ENCODE results near the gene TEX19.
"Not testable (repeated sequence)": the region's sequence is repeated elsewhere in the genome, so short reads cannot be mapped to it uniquely, and the experiment has no call there.

The TEX19 gene

DNA sequence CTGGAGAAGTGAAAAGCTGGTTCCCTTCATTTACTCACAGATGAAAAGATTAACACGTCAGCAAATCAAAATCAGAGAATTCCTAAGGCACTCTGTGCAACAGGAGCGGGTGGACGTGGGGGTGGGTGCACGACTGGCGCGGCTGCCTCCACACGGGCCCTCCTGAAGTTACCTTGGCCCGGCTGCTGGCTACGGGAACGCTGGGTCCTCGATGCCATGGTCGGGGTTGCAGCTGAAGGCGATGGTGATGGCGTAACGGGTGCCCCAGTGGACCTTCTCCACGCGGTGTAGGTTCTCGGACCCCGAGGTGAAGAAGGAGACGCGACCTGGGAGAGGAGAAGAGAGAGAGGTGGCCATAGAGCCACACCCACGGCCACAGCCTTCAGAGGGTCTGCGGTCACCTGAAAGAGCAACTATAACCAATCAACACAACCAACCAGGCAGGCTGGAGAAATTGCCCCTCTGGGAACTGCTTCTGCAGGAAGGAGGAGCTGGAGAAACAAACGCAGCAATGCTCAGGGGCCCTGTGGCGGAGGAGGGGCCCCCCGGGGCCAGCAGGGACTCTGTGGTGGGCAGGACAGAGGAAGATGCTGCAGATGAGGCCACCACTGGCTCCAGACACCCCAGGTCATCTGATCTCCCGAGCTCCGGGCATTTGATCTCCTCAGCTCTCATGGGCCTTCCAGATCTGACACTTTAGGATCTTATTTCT lies 33.3 kb downstream of the TEX19 start:
- FAIRE-seq: no peak

DNA sequence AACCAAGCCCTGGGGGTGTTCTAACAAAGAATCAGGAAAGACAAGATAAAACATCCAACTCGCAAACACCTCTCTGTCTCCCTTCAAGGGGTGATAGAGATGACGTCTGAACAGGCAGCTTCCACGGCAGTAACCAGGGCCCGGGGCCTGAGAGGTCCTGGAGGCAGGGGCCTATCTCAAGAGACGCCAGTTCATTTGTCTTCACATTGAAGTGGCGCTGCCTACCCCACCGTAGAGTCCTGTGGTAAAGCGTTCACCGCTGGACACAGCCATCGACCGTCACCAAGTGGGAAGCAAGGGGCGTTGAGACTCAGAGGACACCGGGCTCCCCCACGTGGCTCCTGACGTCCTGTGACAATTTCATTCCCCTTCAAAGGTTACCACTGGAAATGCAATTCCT lies 33.9 kb downstream of the TEX19 start:
- no peak for FAIRE-seq

DNA sequence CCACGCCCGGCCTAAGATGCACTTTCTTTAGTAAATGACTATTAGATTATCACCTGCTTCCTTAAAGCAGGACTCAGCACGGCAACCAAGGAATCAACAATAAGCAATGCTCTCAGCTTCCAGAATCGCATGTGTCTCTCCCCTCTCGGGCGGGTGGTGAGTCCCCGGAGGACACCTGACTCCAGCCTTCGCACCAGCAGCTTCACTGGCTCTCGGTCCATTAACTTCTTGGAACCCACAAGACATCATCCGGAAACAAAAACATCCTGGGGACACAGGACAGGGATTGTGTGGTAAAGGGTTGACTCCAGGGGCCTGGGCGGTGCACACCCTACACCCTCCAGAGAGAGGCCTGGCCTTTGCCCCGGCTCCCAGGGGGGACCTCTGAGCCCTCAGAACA lies 35.2 kb downstream of the TEX19 start:
- FAIRE-seq: no peak

DNA sequence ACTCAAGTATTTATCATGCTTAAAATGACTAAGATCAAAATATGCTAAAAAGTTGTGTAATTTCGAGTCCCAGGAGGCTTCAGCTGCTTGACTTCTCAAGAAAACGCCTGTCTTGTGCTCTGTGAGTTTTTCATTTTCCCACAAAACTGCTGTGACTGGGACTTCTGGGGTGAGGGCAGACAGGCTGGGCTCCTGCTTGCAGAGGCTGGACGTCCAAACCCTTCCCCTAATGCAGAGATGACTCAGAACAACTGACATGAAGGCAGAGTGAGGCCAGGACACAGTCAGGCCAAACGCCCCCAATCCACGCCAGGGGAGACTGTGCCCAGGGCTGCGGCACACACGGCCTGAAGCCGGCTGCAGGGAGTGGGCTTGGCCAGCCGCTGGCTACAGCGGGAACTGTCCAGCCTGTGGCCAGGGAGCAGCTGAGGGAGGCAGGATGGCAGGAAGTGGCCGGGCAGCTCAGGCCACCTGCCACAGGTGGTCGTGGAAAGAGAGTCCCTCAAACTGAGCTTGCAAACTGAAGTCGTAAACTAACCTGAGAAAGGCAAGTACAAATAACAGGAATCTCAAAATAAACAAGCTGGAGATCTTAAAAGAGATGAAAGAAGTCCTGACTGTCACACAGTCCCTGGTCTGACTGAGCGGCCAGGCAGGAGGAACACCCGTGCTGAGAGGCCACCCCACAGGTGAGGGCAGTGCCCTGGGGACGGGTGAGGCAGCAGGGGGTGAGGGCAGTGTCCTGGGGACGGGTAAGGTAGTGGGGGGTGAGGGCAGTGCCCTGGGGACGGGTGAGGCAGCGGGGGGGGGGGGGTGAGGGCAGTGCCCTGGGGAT lies 37.8 kb downstream of the TEX19 start:
- no peak for FAIRE-seq

DNA sequence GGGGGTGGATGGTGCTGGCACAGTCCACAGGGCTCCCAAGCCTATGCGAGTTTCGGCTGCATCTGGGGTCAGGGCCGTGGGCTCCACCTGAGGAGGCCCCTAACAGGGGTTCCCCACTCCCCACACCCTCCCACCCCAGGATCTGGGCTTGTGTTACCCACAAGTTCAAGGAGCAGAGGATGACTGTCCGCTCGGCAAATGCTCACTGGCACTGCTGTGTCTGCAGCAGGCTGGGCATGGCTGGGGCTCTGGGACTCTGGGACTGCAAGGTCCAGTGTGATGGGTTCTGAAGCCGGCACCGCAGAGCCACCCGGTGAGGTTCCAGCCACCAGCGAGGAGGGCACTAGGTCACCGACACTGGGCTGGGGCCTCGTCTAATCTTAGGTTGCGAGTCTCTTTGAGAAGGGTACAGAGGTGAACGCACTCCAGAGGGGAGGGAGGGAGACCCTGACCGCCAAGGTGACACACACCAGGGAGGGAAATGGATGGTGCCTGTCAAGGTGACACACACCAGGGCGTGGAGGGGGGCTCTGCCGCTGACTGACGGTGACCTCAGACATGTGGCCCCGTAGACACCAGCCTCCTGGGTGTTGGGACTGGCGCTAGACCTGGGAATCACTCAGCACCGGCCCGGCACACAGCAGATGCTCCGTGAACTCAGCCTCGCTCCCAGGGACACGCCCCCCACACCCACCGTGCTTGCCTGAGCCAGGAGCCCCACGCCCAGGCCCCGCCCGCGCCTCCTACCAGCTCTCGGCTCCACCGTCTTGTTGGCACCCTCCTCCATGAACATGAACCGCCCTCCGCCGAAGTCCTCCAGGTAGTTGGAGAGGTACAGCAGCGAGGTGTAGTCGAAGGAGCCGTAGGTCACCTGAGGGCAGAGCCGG lies 38.6 kb downstream of the TEX19 start:
- FAIRE-seq: no peak

DNA sequence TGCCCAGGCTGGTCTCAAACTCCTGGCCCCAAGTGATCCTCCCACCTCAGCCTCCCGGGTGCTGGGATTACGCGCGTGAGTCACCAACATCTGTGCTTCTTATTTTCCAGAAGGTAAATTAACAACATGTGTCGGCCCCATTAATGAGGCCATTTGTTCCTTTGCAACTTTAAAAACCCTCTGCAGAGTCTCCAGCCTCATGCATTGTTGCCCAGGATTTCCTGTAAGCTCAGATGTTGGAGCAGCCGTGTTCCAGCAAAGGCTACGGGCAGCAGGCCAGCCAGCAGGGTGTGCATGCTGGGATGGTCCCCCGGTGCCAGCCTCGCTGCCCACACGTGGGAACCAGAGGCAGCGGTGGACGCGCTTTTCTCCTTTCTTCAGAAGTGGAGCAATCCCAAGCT lies 40.0 kb downstream of the TEX19 start:
- FAIRE-seq: no peak

DNA sequence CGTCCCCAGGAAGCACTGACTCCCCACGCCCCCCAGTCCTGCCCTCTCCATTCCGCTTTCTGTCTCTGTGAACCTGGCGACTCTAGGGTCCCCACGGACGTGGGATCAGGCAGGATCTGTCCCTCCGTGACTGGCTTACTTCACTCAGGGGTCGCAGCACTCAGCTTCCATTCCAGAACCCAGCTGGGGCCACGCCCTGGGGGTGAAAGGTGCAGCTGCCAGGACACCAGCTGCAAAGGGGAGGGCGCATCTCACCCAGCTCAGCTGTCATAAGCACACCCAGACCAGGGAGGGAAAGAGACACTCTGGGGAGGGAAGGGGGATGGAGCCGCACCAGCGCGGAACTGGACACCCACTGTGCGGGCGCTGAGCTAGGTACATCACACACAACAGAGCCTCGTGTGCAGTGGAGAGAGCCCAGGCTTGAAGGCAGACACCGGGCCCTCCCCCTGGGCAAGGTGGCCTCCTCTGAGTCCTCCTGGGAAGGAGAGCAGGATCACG lies 40.6 kb downstream of the TEX19 start:
- no peak for FAIRE-seq

DNA sequence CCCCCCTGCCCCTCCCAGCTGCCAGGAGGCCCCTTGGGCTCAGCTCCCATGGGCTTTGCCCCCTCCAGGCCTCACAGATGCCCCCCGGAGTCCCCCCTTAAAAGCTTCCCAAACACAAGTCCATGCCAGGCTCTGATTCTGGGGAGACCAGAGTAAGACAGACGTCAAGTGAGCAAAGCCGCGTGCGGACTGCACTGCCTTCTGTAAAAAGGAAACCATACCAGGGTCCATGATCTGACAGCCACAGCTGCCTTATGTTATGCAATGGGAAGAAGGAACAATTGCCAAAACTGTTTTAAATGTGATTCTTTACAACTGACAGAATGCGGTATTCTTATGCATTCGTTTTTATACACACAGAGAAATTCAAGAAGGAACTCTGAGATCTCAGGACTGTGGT lies 41.2 kb downstream of the TEX19 start:
- FAIRE-seq: no peak

DNA sequence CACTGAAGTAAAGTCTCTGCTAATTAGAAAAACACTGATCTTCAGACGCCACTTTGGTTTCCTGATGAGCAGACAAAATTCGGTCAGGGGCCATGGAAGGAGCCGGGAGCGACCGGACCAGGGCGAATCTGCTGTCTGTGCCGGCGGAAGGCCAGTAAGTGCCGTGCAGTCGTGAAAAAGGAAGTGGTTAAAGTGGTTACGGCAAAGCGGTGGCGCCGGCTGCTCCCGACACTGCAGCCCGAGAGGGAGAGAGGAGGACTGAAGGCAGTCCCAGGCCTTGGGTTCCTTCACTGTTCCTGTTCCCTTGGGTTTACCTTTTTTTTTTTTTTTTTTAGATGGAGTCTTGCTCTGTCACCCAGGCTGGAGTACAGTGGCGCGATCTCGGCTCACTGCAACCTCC lies 41.8 kb downstream of the TEX19 start:
- FAIRE-seq: no peak

DNA sequence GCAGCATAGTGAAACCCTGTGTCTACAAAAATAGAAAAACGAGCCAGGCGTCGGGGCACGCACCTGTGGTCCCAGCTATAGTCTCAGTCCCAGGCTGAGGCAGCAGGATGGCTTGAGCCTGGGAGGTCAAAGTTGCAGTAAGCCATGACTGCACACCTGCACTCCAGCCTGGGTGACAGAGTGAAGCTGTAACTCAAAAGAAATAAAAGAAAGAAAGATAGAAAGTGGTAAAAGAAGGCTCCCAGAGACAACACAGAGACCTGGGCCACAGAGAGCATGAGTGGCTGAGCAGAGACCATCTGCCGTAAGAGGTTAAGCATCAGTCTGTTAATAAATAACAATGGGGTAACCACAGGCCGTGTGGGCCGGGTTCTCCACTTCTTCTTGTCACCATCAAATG lies 43.8 kb downstream of the TEX19 start:
- FAIRE-seq: no peak

DNA sequence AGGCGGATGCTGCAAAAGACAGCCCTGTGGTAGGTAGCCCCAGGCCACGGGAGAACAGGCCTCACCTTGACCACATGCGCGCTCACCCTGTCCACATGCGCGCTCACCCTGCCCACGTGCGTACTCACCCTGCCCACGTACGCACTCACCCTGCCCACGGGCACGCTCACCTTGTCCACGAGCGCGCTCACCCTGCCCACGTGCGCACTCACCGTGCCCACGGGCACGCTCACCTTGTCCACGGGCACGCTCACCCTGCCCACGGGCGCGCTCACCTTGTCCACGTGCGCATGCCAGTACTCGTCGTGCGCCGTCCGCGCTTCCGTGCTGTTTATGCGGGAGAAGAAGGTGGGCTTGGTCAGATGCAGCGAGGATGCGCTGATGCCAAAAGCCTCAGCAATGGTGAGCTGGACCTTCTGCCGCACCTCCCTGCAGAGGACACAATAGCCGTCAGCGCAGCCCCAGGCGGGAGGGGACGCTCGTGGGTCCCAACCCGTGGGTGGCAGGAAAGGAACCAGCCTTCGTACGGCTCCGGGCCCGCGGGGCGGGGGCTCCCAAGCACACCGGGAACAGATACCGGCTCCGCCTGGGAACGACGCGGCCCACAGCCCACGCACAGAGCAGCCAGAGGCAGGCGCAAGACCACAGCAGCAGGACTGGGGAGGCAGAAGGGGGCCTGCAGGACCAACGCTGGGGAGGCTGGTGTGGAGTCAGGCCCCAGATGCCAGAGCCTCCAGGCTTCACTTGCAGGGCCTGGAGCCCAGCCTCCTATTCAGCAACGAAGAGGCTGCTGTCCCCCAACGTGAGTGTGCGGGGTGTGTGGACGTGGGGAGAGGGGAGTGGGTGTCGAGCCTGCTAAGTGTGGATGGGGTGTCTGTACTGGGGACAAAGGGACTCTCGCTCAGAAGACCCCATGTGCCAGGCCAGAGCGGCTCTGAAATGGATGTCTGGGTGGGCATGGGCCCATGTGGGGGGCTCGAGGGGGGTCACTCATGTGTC lies 44.9 kb downstream of the TEX19 start:
- FAIRE-seq: no peak

DNA sequence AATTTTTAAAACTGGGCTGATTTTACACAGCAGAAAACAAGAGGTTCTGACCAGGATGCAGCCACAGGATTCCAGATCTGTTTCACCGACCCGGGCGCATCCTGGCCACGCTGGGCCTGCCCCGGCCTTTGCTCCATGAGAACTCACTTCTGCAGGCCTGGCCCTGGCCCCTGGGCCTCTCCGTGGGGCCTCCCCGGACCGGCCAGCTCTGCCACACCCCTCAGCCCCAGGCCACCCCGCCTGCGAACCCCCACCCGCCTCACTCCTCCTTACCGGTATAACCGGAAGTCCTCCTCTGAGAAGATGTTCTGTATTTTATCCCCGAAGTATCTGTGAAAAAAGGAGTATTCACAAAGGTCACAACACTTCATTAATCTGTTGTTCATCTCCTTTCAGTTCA lies 46.0 kb downstream of the TEX19 start:
- FAIRE-seq: no peak

DNA sequence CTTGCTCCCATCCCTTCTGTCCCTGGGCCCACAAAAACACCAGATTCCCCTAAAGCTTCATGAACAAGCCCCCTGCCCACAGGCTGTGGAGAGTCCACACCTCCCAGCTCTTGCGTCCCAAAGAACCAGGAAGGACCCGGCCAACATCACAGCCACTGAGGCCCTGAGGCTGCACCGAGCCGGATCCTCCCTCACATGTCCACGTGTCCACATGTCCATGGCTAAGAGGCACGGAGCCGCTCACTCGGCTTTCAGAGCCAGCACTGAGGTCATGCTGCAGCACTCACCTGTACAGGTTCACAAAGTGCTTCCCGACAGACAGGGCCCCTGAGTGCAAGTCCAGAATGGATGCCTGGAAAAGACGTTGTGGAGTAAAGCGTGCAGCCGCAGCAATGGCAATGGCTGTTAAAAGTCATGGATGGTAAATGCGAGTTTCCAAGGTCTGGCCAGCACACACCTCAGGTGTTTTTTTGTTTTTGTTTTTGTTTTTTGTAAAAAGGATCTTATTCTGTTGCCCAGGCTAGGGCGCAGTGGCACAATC lies 47.2 kb downstream of the TEX19 start:
- no peak for FAIRE-seq

DNA sequence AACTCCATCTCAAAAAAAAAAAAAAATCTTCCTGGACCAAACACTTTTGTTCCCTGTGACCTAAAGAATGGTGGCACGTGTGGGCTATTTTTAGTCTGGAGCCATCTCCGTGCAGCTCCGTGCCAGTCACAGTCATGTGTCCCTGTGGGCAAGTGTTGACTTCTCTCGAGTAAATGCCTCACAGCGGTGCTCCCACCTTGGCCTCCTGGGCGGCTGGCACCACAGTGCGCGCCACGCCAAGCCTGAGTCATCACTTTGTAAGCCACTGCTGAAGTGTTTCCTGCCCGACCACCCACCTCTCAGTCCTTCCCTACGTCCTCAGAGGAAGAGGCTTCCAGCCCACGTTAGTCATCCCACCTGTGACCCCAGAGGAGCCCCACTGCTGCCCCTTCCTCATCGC lies 48.2 kb downstream of the TEX19 start:
- no peak for FAIRE-seq

DNA sequence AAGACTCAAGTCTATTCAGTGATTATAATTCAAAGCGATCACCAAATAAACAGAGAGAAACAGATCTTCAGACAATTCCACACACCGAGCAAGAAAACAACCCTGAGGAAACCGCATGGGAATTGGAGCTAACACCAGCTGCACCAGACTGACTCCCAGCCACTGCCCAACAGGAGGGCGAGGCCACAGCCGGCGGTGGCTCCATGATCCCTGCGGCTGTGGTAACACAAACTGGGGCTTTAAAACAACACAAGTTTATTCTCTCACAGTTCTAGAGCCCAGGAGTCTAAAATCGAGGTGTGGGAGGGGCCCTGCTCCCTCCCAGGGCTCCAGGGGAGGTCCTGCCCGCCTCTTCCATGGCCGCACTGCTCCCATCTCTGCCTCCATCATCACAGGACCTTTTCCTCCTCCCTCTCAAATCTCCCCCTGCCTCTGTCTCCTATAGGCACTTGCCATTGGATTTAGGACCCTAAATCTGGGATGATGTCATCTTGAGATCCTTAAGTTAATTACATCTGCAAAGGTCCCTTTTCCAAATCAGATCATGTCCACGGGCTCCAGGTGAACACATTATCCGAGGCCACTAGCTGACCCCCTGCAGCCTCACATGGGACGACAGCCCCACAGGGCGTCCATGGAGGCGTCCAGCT lies 49.4 kb downstream of the TEX19 start:
- no peak for FAIRE-seq

DNA sequence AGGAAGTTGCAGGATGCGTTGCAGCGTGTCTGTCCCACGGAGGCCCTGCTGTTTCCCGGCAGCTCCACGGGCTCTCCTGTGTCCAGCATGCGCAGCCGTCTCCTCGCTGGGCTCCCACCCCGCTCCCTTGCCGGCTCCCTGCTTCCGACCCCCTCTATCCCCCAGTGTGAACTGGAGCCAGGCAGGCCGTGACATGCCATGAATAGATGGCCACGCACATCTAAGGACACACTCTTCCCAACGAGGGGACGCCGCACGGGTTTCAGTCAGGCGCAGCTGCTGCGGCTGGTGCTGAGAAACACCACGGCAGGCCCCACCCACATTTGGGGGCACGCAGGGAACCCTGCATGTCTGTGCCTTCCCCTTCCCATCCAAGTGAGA lies 49.9 kb downstream of the TEX19 start:
- FAIRE-seq: no peak

DNA sequence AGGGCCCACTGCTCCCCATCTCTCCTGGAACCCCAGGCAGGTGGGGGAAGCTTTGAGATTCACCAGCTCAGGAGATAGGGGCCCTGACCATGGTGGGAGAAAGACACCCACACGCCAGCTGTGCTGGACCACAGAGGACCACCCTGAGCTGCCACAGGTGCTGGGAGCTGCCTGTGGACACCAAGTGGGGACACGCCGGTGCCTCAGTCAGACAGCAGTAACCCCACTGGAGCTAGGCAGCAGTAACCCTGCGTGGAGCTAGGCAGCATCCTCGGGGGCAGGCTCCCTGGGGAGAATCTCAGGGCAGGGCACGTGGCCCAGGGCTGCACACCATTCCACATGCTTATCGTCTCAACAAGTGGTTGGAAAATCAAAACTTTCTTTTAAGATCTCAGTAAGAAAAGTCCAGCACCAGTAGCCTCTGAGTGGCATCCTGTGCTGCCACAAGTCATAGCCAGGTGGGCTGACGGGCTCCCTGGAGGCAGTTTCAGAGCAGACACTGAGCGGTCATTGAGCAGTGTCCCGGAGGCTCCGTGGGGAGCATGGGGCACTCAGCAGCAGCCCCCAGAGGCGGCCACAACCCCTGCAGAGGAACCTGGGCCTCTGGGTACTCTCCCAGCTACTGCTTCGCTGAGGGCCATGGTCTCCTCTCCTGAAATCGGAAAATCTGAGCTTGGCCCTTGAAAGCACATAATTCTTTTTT lies 51.1 kb downstream of the TEX19 start:
- no peak for FAIRE-seq

DNA sequence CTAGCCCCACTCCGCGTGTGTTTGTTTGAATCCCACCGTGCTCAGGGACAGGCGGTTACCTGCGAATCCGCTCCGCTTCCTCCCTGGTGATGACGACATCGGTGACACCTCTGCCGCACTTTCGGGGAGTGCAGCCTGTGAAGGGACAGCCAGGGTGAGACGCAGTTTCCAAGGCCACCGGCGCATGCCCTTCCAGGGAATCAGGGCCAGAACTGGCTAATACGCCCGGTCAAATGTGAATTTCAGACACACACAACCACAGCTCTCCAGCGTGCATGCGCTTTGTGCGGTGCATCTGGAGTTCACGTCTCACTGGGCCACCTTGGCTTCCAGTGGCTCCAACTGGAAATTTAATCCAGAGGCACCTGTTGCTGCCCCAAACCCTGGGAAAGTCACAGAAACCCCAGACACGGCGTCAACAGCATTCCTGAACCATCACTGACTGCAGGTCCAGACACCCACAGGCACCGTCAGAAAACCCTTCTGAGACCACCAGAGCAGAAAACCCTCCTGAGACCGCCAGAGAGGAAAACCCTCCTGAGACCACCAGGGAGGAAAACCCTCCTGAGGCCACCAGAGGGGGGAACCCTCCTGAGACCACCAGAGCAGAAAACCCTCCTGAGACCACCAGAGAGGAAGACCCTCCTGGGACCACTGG lies 52.5 kb downstream of the TEX19 start:
- no peak for FAIRE-seq

DNA sequence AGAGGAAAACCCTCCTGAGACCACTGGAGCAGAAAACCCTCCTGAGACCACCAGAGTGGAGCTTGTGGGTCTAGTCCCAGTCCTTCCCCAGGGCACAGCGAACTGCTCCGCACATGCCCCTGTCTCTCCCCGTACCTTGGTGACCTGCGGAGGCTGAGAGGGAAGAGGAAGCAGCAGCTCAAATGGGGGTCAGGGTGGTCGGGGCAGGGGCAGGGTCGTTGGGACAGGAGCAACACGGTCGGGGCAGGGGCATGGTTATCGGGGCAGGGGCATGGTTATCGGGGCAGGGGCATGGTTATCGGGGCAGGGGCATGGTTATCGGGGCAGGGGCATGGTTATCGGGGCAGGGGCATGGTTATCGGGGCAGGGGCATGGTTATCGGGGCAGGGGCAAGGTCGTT lies 53.0 kb downstream of the TEX19 start:
- not testable (repeated sequence) for FAIRE-seq

Measured in G401.6 (cell line).